ENCODE measurements around the gene UGT1A9.

The UGT1A9 gene

DNA sequence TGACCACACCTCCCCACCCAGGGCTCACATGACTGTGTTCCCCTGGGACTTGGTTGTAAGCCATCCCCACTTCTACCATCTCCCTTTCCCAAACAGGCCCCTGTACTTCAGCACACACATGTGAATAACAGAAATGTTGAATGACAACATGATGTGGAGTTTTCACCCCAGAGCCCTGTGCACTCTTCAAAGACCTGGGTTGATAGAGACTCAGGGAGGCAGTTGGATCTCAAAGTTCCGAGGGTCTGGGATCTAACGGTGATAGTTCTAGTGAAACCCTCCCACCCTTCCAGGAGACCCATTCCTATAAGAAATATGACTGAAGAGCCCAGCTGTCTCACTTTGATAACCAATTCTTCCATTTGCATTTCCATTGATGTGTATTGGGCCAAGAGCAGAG, 106.3 kb downstream of the UGT1A9 start, which contains the start of gene MROH2A:
MROH2A (plus strand) TSS at position 301 of the 400 bp plus-strand sequence. CDS start 1,029 bp downstream, outside the sequence.
- no peak for TF ChIP-seq CTCF (IDR thresholded peaks at IDR 0.05; ENCODE audit: low read depth, low read length)
- no peak within 1 kb of the TSS for H3K4me3 ChIP-seq (ENCODE audit: low read depth, low read length)

DNA sequence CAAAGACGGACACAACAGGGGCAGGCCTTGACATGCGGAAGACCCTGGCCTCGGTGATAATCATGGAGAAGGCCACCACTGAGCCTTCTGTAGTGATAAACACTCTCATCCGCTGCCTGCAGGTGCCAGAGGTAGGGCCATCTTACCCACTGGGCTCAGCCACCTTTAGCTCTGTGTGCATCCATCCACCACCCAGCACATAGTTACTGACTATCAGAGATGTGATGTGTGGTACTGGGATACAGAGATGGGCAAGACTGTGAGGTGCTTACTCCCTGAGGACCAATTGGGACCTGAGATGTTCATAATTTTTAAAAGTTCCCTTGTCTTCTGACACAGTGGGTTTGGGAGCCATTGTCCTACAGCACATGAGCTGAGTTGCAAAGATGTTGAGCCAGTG, 108.0 kb downstream of the UGT1A9 start:
- TF ChIP-seq CTCF (IDR thresholded peaks at IDR 0.05; ENCODE audit: low read depth, low read length): no peak
- no peak overlapping the region for H3K4me3 ChIP-seq (ENCODE audit: low read depth, low read length)

- no peak for TF ChIP-seq CTCF (IDR thresholded peaks at IDR 0.05; ENCODE audit: low read depth, low read length)
- no peak overlapping the region for H3K4me3 ChIP-seq (ENCODE audit: low read depth, low read length)
Measured at GRCh38 chr2:233780771-233781170, 109.1 kb downstream of the UGT1A9 start.

- no peak overlapping the region for H3K4me3 ChIP-seq (ENCODE audit: low read depth, low read length)
- no peak for TF ChIP-seq CTCF (IDR thresholded peaks at IDR 0.05; ENCODE audit: low read depth, low read length)
Measured at GRCh38 chr2:233789554-233789953, 117.9 kb downstream of the UGT1A9 start.

- no peak overlapping the region for H3K4me3 ChIP-seq (ENCODE audit: low read depth, low read length)
- no peak for TF ChIP-seq CTCF (IDR thresholded peaks at IDR 0.05; ENCODE audit: low read depth, low read length)
Measured at GRCh38 chr2:233791151-233791882, 119.6 kb downstream of the UGT1A9 start.

- no peak for TF ChIP-seq CTCF (IDR thresholded peaks at IDR 0.05; ENCODE audit: low read depth, low read length)
- no peak overlapping the region for H3K4me3 ChIP-seq (ENCODE audit: low read depth, low read length)
Measured at GRCh38 chr2:233791883-233792329, 120.2 kb downstream of the UGT1A9 start.

DNA sequence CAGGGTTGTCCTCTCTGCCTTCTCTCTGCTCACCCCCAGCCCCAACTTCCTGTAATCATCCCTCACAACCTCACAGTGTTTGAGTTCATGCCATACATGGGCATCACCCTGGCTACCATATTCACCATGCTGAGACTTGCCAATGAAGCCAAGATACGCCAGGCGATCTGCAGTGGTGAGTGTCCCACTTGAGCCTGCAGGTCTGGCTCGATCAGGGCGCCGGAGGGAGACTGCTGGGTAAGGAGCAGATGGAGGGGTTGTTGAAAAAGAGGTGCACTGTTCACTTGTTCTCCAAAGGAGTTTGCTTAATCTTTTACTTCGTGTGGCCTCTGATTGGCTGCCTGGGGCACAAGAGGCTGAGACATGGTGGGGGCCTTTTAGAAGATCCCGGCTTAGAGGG, 121.0 kb downstream of the UGT1A9 start:
- no peak overlapping the region for H3K4me3 ChIP-seq (ENCODE audit: low read depth, low read length)
- TF ChIP-seq CTCF (IDR thresholded peaks at IDR 0.05; ENCODE audit: low read depth, low read length): no peak

Measured in WI38 (cell line).